GM12878 (cell line): ENCODE results near the gene THUMPD3. TPM values are rescaled to one million over a fixed set of nuclear protein-coding genes. Genes with fewer than 3 reads are reported as not detected.

Experiments
- EGR1 ChIP-seq, 2 experiments: IDR thresholded peaks; 1 replicate in 1 of 2; 2 replicates in 1 of 2; pipeline ENCODE4 v1.6.1; 2011 to 2012; ENCODE audit warnings: low read depth in 2 of 2, low read length in 2 of 2, borderline replicate concordance in 1 of 2, mild to moderate bottlenecking in 1 of 2, moderate library complexity in 1 of 2
- ESRRA ChIP-seq: IDR thresholded peaks from 2 replicates; pipeline ENCODE4 v1.6.1; 2012; ENCODE audit warnings: mild to moderate bottlenecking, low read length, improper control_type of control experiment
- KDM1A ChIP-seq: fragments of 200-600 bp; sonication (generic); IDR thresholded peaks from 2 replicates; pipeline ENCODE4 v1.6.1; 2016; ENCODE audit warnings: borderline replicate concordance
- MAX ChIP-seq: IDR thresholded peaks from 2 replicates; pipeline ENCODE4 v1.6.1; 2012; ENCODE audit warnings: low read depth, low read length, improper control_type of control experiment
- MEF2A ChIP-seq: IDR thresholded peaks from 2 replicates; pipeline ENCODE4 v1.6.1; 2011; ENCODE audit warnings: low read depth, mild to moderate bottlenecking, low read length, moderate library complexity; ENCODE audit not compliant: insufficient read depth
- NKRF ChIP-seq: fragments of 450-650 bp; conservative IDR thresholded peaks from 2 replicates; pipeline ENCODE4 v1.6.1; 2017; ENCODE audit warnings: mild to moderate bottlenecking, moderate library complexity
- NR2F1 ChIP-seq: fragments of 450-650 bp; conservative IDR thresholded peaks from 2 replicates; pipeline ENCODE4 v1.6.1; 2017; ENCODE audit warnings: mild to moderate bottlenecking
- SMAD5 ChIP-seq: IDR thresholded peaks from 2 replicates; pipeline ENCODE4 v1.6.1; 2016; ENCODE audit warnings: antibody characterized with exemption, low read depth
- SUPT20H ChIP-seq: IDR thresholded peaks from 2 replicates; pipeline ENCODE4 v1.6.1; 2011; ENCODE audit warnings: low read depth, mild to moderate bottlenecking, low read length, moderate library complexity, borderline replicate concordance; ENCODE audit not compliant: control insufficient read depth
- YY1 ChIP-seq: IDR thresholded peaks from 2 replicates; pipeline ENCODE4 v1.6.1; 2011; ENCODE audit warnings: low read depth, mild to moderate bottlenecking, low read length
- ZBTB11 ChIP-seq: fragments of 450-650 bp; formaldehyde crosslinking; IDR thresholded peaks from 2 replicates; pipeline ENCODE4 v1.5.0; 2022; ENCODE audit warnings: mild to moderate bottlenecking, missing genetic modification characterization
- polyA plus RNA-seq, 11 experiments: library from polyadenylated mRNA; depleted of rRNA in 4 of 11; unstranded in 6 of 11; stranded (reverse) in 5 of 11; fragments of >200 nt; fragmentation: Nextera tagmentation in 4 of 11; fragmentation: Illumina TruSeq in 1 of 11; extraction: Ambion mirVana in 4 of 11; extraction: Trizol in 1 of 11; gene quantifications; 1 replicate in 1 of 11; 2 replicates in 10 of 11; pipeline versions ENCODE4 v1.2.1 to v1.2.3, GENCODE V29; 2011 to 2016; ENCODE audit warnings: inconsistent platforms in 2 of 11, missing spikeins in 2 of 11, low read depth in 1 of 11
- total RNA-seq, 4 experiments: library from RNA; depleted of rRNA in 3 of 4; stranded (reverse); fragments of >200 nt in 3 of 4; fragmentation: Illumina TruSeq in 1 of 4; extraction: Trizol in 1 of 4; gene quantifications; 2 replicates each; pipeline versions ENCODE4 v1.2.1 to v1.2.3, GENCODE V29; 2013 to 2021

Gene THUMPD3
- total and polyA plus RNA-seq, 10 of the 15 experiments (the other 5 are each of a cell fraction or from before 2014, with no cell fraction given) = 28.7 to 47.4 (median 41.8) TPM

GRCh38 chr3:9415485-9416138 is 52.8 kb downstream of the THUMPD3 start (continued):
- TF ChIP-seq ZBTB11 (CRISPR knock-in tag) (no peak), EGR1 (IDR thresholded peaks at IDR 0.05; ENCODE audit: borderline replicate concordance in 1 of 2, low read depth in 2 of 2, low read length in 2 of 2) (no peak), MEF2A (no peak), SUPT20H (no peak), SMAD5 (no peak), KDM1A (no peak), MAX (no peak), YY1 (no peak), NR2F1 (no peak), NKRF (no peak), ESRRA (no peak)
